WTC11 (cell line): Measurements from ENCODE around the gene DIAPH1. TPM values are rescaled to one million over a fixed set of nuclear protein-coding genes. Genes with fewer than 3 reads are reported as not detected.

Experiments
- ATAC-seq: fragments of 200-7000 bp; cut with Tn5 transposase; 2 replicates; pipeline ENCODE4 v1.10.0; 2021; ENCODE audit warnings: mild to moderate bottlenecking, moderate library complexity
- CTCF ChIA-PET: fragments of 300-600 bp; sonication (Branson Sonifier 250); formaldehyde crosslinking; loops from one replicate; lab custom pipeline; 2021; ENCODE audit warnings: antibody characterized with exemption; lab: Charles Lee
- POLR2A ChIA-PET: fragments of 350-600 bp; sonication (Branson Sonifier 250); formaldehyde crosslinking; loops from one replicate; lab custom pipeline; 2021; ENCODE audit warnings: antibody characterized with exemption; lab: Charles Lee
- DNase-seq: peaks from one replicate; pipeline ENCODE4 v3.0.0; 2021; ENCODE audit warnings: low spot score
- H3K27ac Mint-ChIP-seq: 2 replicates; pipeline ENCODE4 v1.8.0; 2021; ENCODE audit warnings: mixed read lengths
- H3K27me3 Mint-ChIP-seq: 2 replicates; pipeline ENCODE4 v1.8.0; 2021; ENCODE audit warnings: low read depth, mild to moderate bottlenecking, moderate library complexity, mixed read lengths
- H3K36me3 Mint-ChIP-seq: 2 replicates; pipeline ENCODE4 v1.8.0; 2021; ENCODE audit warnings: mixed read lengths
- H3K4me1 Mint-ChIP-seq: 2 replicates; pipeline ENCODE4 v1.8.0; 2022; ENCODE audit warnings: mixed read lengths
- H3K4me3 Mint-ChIP-seq: 2 replicates; pipeline ENCODE4 v1.8.0; 2021; ENCODE audit warnings: mild to moderate bottlenecking, moderate library complexity, mixed read lengths
- H3K9me3 Mint-ChIP-seq: 2 replicates; pipeline ENCODE4 v1.8.0; 2021; ENCODE audit warnings: mixed read lengths
- ATF1 ChIP-seq: sonication (generic); formaldehyde crosslinking; IDR thresholded peaks from 2 replicates; pipeline ENCODE4 v1.8.1; 2023; ENCODE audit warnings: mild to moderate bottlenecking, moderate library complexity, missing genetic modification reagents
- E2F4 ChIP-seq: sonication (generic); formaldehyde crosslinking; IDR thresholded peaks from 2 replicates; pipeline ENCODE4 v1.8.1; 2022; ENCODE audit warnings: low read depth, mild to moderate bottlenecking, moderate library complexity, missing genetic modification reagents, borderline replicate concordance
- FOXK1 ChIP-seq: sonication (generic); formaldehyde crosslinking; IDR thresholded peaks from 2 replicates; pipeline ENCODE4 v1.8.0; 2022; ENCODE audit warnings: mild to moderate bottlenecking, moderate library complexity, missing genetic modification reagents
- FOXP1 ChIP-seq: sonication (generic); formaldehyde crosslinking; IDR thresholded peaks from 2 replicates; pipeline ENCODE4 v1.8.0; 2022; ENCODE audit warnings: missing genetic modification reagents, mild to moderate bottlenecking, moderate library complexity, borderline replicate concordance
- GABPB1 ChIP-seq: sonication (generic); formaldehyde crosslinking; IDR thresholded peaks from 2 replicates; pipeline ENCODE4 v1.8.1; 2023; ENCODE audit warnings: mild to moderate bottlenecking, missing genetic modification reagents
- GRHL2 ChIP-seq: fragments of 250-450 bp; sonication (Bioruptor Pico); IDR thresholded peaks from 2 replicates; pipeline ENCODE4 v1.8.0; 2022; ENCODE audit warnings: mild to moderate bottlenecking, moderate library complexity; ENCODE audit not compliant: insufficient replicate concordance, severe bottlenecking
- GTF2I ChIP-seq: fragments of 250-450 bp; sonication (Bioruptor Pico); conservative IDR thresholded peaks from 2 replicates; pipeline ENCODE4 v1.4.0; 2021; ENCODE audit warnings: mild to moderate bottlenecking
- NR1H2 ChIP-seq: sonication (generic); formaldehyde crosslinking; IDR thresholded peaks from 2 replicates; pipeline ENCODE4 v1.9.0; 2021; ENCODE audit warnings: mild to moderate bottlenecking, moderate library complexity, missing genetic modification reagents
- PRDM15 ChIP-seq: sonication (generic); formaldehyde crosslinking; IDR thresholded peaks from 2 replicates; pipeline ENCODE4 v1.8.0; 2022; ENCODE audit warnings: missing genetic modification reagents
- SP1 ChIP-seq: sonication (generic); formaldehyde crosslinking; conservative IDR thresholded peaks from 2 replicates; pipeline ENCODE4 v1.8.1; 2022; ENCODE audit warnings: missing genetic modification reagents
- STAT6 ChIP-seq: sonication (generic); formaldehyde crosslinking; conservative IDR thresholded peaks from 2 replicates; pipeline ENCODE4 v1.8.1; 2023; ENCODE audit warnings: mild to moderate bottlenecking, low read depth, missing genetic modification reagents, moderate library complexity
- TCF7 ChIP-seq: sonication (generic); formaldehyde crosslinking; IDR thresholded peaks from 2 replicates; pipeline ENCODE4 v1.8.0; 2022; ENCODE audit warnings: mild to moderate bottlenecking, low read depth, missing genetic modification reagents, moderate library complexity
- TEAD4 ChIP-seq: sonication (generic); formaldehyde crosslinking; IDR thresholded peaks from 2 replicates; pipeline ENCODE4 v1.8.0; 2022; ENCODE audit warnings: mild to moderate bottlenecking, missing genetic modification reagents
- TP53 ChIP-seq: sonication (generic); formaldehyde crosslinking; IDR thresholded peaks from 2 replicates; pipeline ENCODE4 v1.8.1; 2023; ENCODE audit warnings: mild to moderate bottlenecking, missing genetic modification reagents
- USF1 ChIP-seq: sonication (generic); formaldehyde crosslinking; IDR thresholded peaks from 2 replicates; pipeline ENCODE4 v1.8.0; 2022; ENCODE audit warnings: mild to moderate bottlenecking, missing genetic modification reagents
- ZMAT4 ChIP-seq: fragments of 250-450 bp; sonication (Bioruptor Pico); IDR thresholded peaks from 2 replicates; pipeline ENCODE4 v1.9.0; 2021; ENCODE audit warnings: mild to moderate bottlenecking
- ZNF138 ChIP-seq: sonication (generic); formaldehyde crosslinking; conservative IDR thresholded peaks from 2 replicates; pipeline ENCODE4 v1.8.1; 2022; ENCODE audit warnings: mild to moderate bottlenecking, moderate library complexity, missing genetic modification reagents
- ZNF232 ChIP-seq: sonication (generic); formaldehyde crosslinking; IDR thresholded peaks from 2 replicates; pipeline ENCODE4 v1.8.0; 2022; ENCODE audit warnings: mild to moderate bottlenecking, missing genetic modification reagents
- ZNF396 ChIP-seq: fragments of 250-450 bp; sonication (Bioruptor Pico); IDR thresholded peaks from 2 replicates; pipeline ENCODE4 v1.8.0; 2021; ENCODE audit warnings: mild to moderate bottlenecking, moderate library complexity, borderline replicate concordance
- total RNA-seq: library from RNA; stranded (reverse); gene quantifications from 3 replicates; pipeline ENCODE4 v1.2.3, GENCODE V29; 2021

DIAPH1 gene
- total RNA-seq, 1 experiment from 2014 or later, result 109 TPM

- no peak for TF ChIP-seq E2F4 (CRISPR knock-in tag)
- TF ChIP-seq FOXP1, result peak; percentile 69; the same call in 1 of the 2 replicates
- TF ChIP-seq ZNF396 (CRISPR knock-in tag), result no peak
- TF ChIP-seq PRDM15, result no peak
- TF ChIP-seq TP53 (CRISPR knock-in tag), result no peak
- no peak for TF ChIP-seq STAT6 (CRISPR knock-in tag)
- peak; percentile 72; the same call in 1 of the 2 replicates for TF ChIP-seq ZNF232 (CRISPR knock-in tag)
- no peak for TF ChIP-seq TCF7 (CRISPR knock-in tag)
- no peak for TF ChIP-seq TEAD4
- TF ChIP-seq GTF2I (CRISPR knock-in tag), result no peak
- no peak for TF ChIP-seq ZMAT4 (CRISPR knock-in tag)
- TF ChIP-seq NR1H2 (CRISPR knock-in tag), result no peak
Measured at GRCh38 chr5:141618804-141619554, at the start of gene DIAPH1 (continued).

- Mint-ChIP-seq H3K36me3 (peaks cover 45% of the 10 kb centered on the region), H3K4me3 (no peak overlapping the region), H3K27ac (peak overlapping the region; percentile 57), H3K4me1 (peaks cover 11% of the 10 kb centered on the region), H3K27me3 (no peaks in the 10 kb centered on the region), H3K9me3 (no peaks in the 10 kb centered on the region)
- CTCF ChIA-PET, result interaction anchor here (1.4 to 2.0 kb wide), 4 partner anchors 26 to 346 kb away, joined by 5 to 15 read pairs (median 9); partner anchors contain the start of genes DIAPH1 and GNPDA1
- POLR2A ChIA-PET, result no interaction called here
- DNase-seq (no peak), ATAC-seq (no peak)
- TF ChIP-seq GABPB1 (CRISPR knock-in tag), result no peak
- TF ChIP-seq FOXK1 (CRISPR knock-in tag), result no peak
- no peak for TF ChIP-seq SP1 (CRISPR knock-in tag)
- no peak for TF ChIP-seq GRHL2 (CRISPR knock-in tag)
- no peak for TF ChIP-seq ZNF138 (CRISPR knock-in tag)
- no peak for TF ChIP-seq ATF1 (CRISPR knock-in tag)
- TF ChIP-seq USF1 (CRISPR knock-in tag), result no peak
Measured at GRCh38 chr5:141665995-141666940, 47.5 kb upstream of the DIAPH1 start.
